Measurements from ENCODE around the gene ARIH1.

Gene ARIH1

GRCh38 chr15:72497402-72497801, 23.3 kb downstream of the ARIH1 start:
- TF ChIP-seq, protein P1, sequence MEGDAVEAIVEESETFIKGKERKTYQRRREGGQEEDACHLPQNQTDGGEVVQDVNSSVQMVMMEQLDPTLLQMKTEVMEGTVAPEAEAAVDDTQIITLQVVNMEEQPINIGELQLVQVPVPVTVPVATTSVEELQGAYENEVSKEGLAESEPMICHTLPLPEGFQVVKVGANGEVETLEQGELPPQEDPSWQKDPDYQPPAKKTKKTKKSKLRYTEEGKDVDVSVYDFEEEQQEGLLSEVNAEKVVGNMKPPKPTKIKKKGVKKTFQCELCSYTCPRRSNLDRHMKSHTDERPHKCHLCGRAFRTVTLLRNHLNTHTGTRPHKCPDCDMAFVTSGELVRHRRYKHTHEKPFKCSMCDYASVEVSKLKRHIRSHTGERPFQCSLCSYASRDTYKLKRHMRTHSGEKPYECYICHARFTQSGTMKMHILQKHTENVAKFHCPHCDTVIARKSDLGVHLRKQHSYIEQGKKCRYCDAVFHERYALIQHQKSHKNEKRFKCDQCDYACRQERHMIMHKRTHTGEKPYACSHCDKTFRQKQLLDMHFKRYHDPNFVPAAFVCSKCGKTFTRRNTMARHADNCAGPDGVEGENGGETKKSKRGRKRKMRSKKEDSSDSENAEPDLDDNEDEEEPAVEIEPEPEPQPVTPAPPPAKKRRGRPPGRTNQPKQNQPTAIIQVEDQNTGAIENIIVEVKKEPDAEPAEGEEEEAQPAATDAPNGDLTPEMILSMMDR (conservative IDR thresholded peaks at IDR 0.05), result no peak
- TF ChIP-seq ZFX (IDR thresholded peaks at IDR 0.05), result no peak
- H3K27ac ChIP-seq, result no peak overlapping the region

DNA sequence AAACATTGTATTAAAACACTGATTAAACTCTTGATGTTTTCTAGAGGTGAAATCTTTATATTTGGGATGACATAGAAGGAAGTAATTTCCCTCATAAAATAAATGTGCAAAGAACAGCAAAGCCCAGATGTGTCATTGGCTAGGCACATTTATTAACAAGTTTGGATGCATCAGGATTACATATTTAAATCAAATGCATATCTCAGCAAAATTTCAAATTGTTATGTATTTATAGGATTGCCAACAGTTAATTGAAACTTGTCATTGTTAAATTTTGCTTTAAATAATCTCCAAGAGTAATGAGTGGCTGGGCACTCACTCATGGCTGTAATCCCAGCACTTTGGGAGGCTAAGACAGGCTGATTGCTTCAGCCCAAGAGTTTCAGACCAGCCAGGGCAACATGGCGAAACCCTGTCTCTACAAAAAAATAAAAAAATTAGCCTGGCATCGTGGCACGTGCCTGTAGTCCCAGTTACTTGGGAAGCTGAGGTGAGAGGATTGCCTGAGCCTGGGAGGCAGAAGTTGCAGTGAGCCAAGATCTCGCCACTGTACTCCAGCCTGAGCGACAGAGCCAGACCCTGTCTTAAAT, 28.2 kb downstream of the ARIH1 start:
- H3K27ac ChIP-seq, result no peak overlapping the region
- TF ChIP-seq, protein P1 (conservative IDR thresholded peaks at IDR 0.05), result no peak
- no peak for TF ChIP-seq ZFX (IDR thresholded peaks at IDR 0.05)

- H3K27ac ChIP-seq, result no peak overlapping the region
- no peak for TF ChIP-seq ZFX (IDR thresholded peaks at IDR 0.05)
- TF ChIP-seq, protein P1 (conservative IDR thresholded peaks at IDR 0.05), result no peak
Measured at GRCh38 chr15:72503147-72503546, 29.0 kb downstream of the ARIH1 start.

- no peak overlapping the region for H3K27ac ChIP-seq
- TF ChIP-seq, protein P1 (conservative IDR thresholded peaks at IDR 0.05), result no peak
- no peak for TF ChIP-seq ZFX (IDR thresholded peaks at IDR 0.05)
Measured at GRCh38 chr15:72507402-72508092, 33.4 kb downstream of the ARIH1 start.

DNA sequence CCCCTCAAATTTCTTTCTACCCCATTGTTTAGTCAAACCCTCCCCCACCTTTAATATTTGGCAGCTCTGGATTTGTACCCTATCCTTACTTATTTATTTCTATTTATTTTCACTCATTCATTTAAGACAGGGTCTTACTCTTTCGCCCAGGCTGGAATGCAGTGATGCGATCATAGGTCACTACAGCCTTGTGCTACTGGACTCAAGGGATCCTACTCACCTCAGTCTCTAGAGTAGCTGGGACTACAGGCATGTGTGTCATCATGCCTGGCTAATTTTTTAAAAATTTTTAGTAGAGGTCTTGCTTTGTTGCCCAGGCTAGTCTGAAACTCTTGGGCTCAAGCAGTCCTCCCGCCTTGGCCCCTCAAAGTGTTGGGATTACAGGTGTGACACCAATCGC, 35.4 kb downstream of the ARIH1 start:
- TF ChIP-seq, protein P1 (conservative IDR thresholded peaks at IDR 0.05), result no peak
- no peak for TF ChIP-seq ZFX (IDR thresholded peaks at IDR 0.05)

DNA sequence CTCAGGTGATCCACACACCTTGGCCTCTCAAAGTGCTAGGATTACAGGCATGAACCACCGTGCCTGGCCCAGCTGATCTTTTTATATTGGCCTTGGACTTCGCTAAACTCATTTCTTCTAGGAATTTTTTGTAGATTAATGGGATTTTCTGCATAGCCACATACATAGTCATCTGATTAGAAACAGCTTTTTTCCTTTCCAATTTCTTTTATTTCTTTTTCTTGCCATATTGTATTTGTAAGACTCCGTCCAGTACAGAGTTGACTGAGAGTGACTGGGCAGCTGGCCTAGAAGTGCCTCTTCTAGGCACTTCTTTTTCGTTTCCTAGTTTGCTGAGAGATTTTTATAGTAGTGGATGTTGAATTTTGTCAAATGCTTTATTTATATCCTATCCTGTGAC, 37.4 kb downstream of the ARIH1 start:
- H3K27ac ChIP-seq, result no peak overlapping the region
- TF ChIP-seq ZFX (IDR thresholded peaks at IDR 0.05), result no peak
- TF ChIP-seq, protein P1 (conservative IDR thresholded peaks at IDR 0.05), result no peak

More for the DNA sequence above, 35.4 kb downstream of the ARIH1 start:
- no peak overlapping the region for H3K27ac ChIP-seq

DNA sequence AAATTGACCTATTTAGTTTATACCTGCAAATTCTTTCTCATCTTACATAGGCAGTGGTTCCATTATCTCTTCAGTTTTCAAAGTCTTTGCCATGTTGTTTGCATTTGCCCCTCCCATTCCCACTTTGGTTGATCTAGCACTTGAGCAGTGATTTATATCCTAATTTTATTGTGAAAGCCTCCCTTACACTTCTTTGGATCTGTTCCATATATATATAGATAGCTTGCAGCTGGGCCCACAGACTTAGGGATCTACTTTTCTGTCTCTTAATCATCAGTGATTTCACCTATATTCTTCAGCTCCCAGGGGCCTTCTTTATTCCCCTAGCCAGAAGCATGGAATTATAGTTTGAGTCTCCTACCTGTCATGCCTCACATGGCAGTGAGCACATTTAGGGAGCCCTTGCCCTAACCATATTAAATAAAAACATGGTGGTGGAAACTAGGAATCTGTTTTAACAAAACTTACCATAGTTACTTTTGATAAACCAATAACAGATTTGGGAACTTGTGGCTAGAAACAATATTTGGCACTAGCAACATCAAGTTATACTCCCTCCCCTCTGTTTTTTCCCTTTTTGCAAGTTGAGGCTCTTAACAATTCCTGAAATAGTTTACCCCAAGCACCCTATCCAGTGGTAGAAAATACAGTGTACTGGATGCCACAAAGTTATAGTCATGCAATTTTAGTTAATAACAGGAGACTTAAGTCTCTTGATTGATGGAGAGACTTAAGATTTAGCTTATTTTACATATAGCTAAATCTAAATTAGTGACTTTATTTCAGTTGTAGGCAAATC, 41.7 kb downstream of the ARIH1 start:
- TF ChIP-seq ZFX (IDR thresholded peaks at IDR 0.05), result no peak
- no peak overlapping the region for H3K27ac ChIP-seq

Data from C4-2B (cell line).